GM21529 (cell line): ENCODE measurements around the gene POLR2I.
"Not testable (repeated sequence)": the region's sequence is repeated elsewhere in the genome, so short reads cannot be mapped to it uniquely, and the experiment has no call there.

Experiments
- ATAC-seq: cut with Tn5 transposase; IDR thresholded peaks from one replicate; pipeline ENCODE4 v1.9.1; 2021; ENCODE audit not compliant: unreplicated experiment

The POLR2I gene

GRCh38 chr19:36134867-36135266 lies 20.2 kb upstream of the POLR2I start:
- not testable (repeated sequence) for ATAC-seq

GRCh38 chr19:36131221-36131620 lies 16.5 kb upstream of the POLR2I start:
- not testable (repeated sequence) for ATAC-seq

GRCh38 chr19:36128392-36128736 lies 13.7 kb upstream of the POLR2I start:
- ATAC-seq: peak; percentile 15

- no peak for ATAC-seq
Measured at GRCh38 chr19:36125557-36125956, 10.9 kb upstream of the POLR2I start.

GRCh38 chr19:36121486-36122124 lies 6.9 kb upstream of the POLR2I start:
- ATAC-seq: no peak

- ATAC-seq: no peak
Measured at GRCh38 chr19:36120984-36121358, 6.3 kb upstream of the POLR2I start.

- no peak for ATAC-seq
Measured at GRCh38 chr19:36120092-36120983, 5.7 kb upstream of the POLR2I start.

GRCh38 chr19:36116344-36116637 lies 1.6 kb upstream of the POLR2I start:
- no peak for ATAC-seq

DNA sequence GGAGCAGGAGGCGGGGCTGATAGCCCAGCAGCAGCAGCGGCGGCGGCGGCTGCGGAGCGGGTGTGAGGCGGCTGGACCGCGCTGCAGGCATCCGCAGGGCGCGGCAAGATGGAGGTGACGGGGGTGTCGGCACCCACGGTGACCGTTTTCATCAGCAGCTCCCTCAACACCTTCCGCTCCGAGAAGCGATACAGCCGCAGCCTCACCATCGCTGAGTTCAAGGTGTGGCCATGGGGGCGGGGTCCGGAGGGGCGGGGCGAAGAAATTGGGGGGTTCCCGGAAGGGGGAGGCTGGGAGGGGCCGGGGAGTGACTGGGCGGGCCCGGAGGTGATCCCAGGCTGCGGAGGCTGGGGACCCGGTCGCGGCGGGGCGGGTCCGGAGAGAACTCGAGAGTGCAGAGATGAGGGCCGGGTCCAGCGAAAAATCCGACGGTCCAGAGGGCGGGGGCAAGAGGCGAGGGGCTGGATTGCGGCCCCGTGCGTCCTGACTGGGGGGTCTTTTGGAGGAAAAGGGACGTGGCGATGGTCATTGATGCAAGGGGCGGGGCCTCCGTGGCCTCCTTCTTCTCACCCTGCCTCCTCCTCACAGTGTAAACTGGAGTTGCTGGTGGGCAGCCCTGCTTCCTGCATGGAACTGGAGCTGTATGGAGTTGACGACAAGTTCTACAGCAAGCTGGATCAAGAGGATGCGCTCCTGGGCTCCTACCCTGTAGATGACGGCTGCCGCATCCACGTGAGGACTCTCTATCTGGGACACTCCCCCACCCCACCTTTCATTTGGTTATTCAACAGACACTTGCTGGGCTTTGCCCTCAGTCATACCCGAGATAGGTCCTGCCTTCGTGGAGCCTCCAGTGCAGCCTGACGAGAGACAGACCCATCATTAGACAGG lies 1.0 kb upstream of the POLR2I start, which contains the start of gene TBCB:
TSS of gene TBCB (plus strand) at position 16 of the 891 bp plus-strand sequence. CDS start at position 109, 93 bp downstream.
- no peak for ATAC-seq

- ATAC-seq: no peak
Measured at GRCh38 chr19:36113894-36114720, 568 bp downstream of the POLR2I start.

GRCh38 chr19:36113425-36113824 lies 1.2 kb downstream of the POLR2I start:
- ATAC-seq: no peak

GRCh38 chr19:36112678-36113077 lies 2.0 kb downstream of the POLR2I start:
- ATAC-seq: no peak

GRCh38 chr19:36111200-36111539 lies 3.5 kb downstream of the POLR2I start:
- no peak for ATAC-seq

DNA sequence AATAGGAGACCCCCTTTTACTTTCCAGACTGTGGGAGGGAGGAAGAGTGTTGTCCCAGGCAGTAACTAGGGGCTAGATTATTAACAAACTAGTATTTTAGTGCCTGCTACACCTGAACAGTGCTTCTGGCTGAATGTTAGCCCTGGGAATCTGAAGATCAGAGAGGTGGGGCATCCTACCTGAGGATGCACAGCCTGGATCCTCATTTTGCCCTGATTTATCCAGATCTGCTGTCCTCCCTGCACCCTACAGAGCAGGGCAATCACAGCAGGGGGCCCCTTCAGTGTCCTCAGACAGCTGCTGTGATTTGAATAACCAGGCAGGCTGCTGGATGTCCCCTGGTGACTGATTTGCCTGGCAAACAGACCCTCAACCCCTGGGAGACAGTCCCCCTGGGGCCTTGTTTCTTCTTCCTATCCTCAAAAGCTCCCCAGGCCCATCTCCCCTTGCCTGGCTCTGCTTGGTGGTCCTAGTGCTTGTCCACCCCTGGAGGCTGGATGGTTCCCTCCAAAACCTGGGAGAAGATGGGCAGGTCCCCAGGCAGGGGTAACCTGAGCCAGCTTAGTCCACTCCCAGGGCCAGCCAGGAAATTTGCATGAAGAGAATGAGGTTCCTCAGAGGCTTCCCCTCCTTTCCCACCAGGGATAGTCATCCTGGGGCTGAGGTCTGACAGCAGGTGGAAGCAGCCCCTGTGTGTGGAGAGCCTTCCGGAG lies 4.0 kb downstream of the POLR2I start, which contains the start of gene OVOL3:
TSS of gene OVOL3 (plus strand) at position 657 of the 713 bp plus-strand sequence. CDS start 60 bp downstream, outside the sequence.
- no peak for ATAC-seq

- ATAC-seq: no peak
Measured at GRCh38 chr19:36108684-36109083, 6.0 kb downstream of the POLR2I start.

GRCh38 chr19:36106991-36107390 lies 7.7 kb downstream of the POLR2I start:
- no peak for ATAC-seq

DNA sequence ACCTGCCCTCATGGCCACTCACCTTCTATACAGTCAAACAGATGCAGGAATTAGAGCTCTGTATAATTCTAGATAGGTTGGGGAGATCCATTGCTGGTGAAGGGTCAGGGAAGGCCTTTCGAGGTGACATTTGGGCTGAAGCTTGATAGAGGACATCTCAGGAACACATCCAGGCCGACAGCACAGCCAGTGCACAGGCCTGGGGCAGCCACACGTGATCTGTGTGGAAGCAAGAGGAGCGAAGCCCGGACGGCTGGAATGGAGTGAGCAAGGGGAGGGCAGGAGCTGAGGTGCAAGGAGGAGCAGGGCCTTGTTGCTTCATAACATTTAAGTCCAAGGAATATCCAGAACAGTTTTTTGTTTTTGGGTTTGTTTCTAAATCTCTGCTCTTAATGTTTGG lies 8.2 kb downstream of the POLR2I start:
- no peak for ATAC-seq

DNA sequence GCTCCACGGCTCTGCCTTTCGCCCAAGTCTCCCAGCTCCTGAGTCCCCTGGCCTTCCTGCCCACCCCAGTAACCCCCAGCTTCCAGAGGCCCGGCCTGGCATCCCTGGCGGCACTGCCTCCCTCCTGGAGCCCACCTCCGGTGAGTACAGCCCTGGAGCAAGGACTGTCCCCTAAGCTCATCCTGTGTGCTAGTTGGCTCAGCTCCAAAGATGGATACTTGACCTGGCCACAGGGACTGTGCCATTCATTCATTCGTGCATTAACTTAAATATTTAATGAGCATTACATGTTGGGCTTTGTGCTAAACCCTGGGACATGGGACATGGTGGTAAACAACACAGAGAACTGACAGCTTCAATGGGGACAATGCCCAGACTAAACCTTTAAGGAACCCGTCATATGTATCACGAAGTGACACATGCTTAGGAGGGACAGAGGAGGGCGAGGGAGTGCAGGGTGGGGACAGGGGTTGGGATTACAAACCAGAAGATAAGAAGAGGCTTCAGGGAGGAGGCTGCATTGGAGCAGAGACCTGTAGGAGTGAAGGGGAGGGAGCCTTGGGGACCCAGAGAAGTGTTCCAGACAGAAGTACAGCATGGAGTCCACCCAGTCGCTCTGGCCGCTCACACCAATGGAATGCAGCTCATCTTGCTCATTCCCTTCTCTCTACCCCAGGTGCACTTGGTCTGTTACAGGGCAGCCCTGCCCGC lies 10.7 kb downstream of the POLR2I start:
- ATAC-seq: no peak

GRCh38 chr19:36103040-36103626 lies 11.5 kb downstream of the POLR2I start:
- ATAC-seq: no peak
